ENCODE measurements around the gene CYSTM1.

CYSTM1 gene

GRCh38 chr5:140148508-140148907, 26.5 kb upstream of the CYSTM1 start:
- Histone ChIP-seq H3K4me1 (ENCODE audit: control extremely low read depth in 1 of 4, control insufficient read depth in 4 of 4, insufficient read depth in 4 of 4, low read length in 3 of 4) (peaks cover 0 to 23% (median 16%) of the 10 kb centered on the region in 4 experiments), H3K36me3 (ENCODE audit: control insufficient read depth in 4 of 4, insufficient read depth in 4 of 4, low read length in 3 of 4) (no peaks in the 10 kb centered on the region), H3K9me3 (ENCODE audit: control extremely low read depth in 1 of 5, control insufficient read depth in 4 of 5, insufficient read depth in 2 of 5, low read depth in 1 of 5, low read length in 4 of 5) (no peaks in the 10 kb centered on the region), H3K27me3 (replicated peaks in 2 of 5; ENCODE audit: control insufficient read depth in 4 of 5, insufficient read depth in 5 of 5, low read length in 4 of 5) (peaks cover 2 to 39% (median 24%) of the 10 kb centered on the region in 5 experiments), H3K27ac (ENCODE audit: insufficient read depth in 1 of 2, low read depth in 1 of 2, low read length in 2 of 2, poor library complexity in 1 of 2, severe bottlenecking in 2 of 2) (no peak overlapping the region), H3K4me3 (ENCODE audit: control insufficient read depth in 1 of 7, extremely low read depth in 1 of 7, insufficient read depth in 4 of 7, low read depth in 2 of 7, low read length in 6 of 7) (no peak overlapping the region)
- ChIA-PET CTCF (interaction anchor here (1.5 to 7.6 kb wide), 2 partner anchors 7 to 75 kb away, joined by 3 to 105 read pairs; no protein-coding TSS in a partner anchor), POLR2A (no interaction called here)
- WGBS (ENCODE audit: insufficient coverage): 41% methylated on average over 3 of the region's 6 CpGs
- no peak for DNase-seq

GRCh38 chr5:140150201-140150600, 24.8 kb upstream of the CYSTM1 start:
- ChIA-PET CTCF (interaction anchor here (1.8 to 11.1 kb wide), 3 partner anchors 6 to 73 kb away, joined by 4 to 142 read pairs (median 105); no protein-coding TSS in a partner anchor), POLR2A (no interaction called here)
- no peaks in the 10 kb centered on the region for H3K9me3 ChIP-seq (ENCODE audit: control extremely low read depth in 1 of 5, control insufficient read depth in 4 of 5, insufficient read depth in 2 of 5, low read depth in 1 of 5, low read length in 4 of 5)
- WGBS (ENCODE audit: insufficient coverage): 100% methylated on average over 1 of the region's 2 CpGs
- H3K4me1 ChIP-seq (ENCODE audit: control extremely low read depth in 1 of 4, control insufficient read depth in 4 of 4, insufficient read depth in 4 of 4, low read length in 3 of 4): peaks cover 0 to 23% (median 16%) of the 10 kb centered on the region in 4 experiments
- H3K27ac ChIP-seq (ENCODE audit: insufficient read depth in 1 of 2, low read depth in 1 of 2, low read length in 2 of 2, poor library complexity in 1 of 2, severe bottlenecking in 2 of 2): no peak overlapping the region
- H3K27me3 ChIP-seq (replicated peaks in 2 of 5; ENCODE audit: control insufficient read depth in 4 of 5, insufficient read depth in 5 of 5, low read length in 4 of 5): peaks cover 2 to 35% (median 22%) of the 10 kb centered on the region in 5 experiments
- no peak for DNase-seq
- no peak overlapping the region for H3K4me3 ChIP-seq (ENCODE audit: control insufficient read depth in 1 of 7, extremely low read depth in 1 of 7, insufficient read depth in 4 of 7, low read depth in 2 of 7, low read length in 6 of 7)
- no peaks in the 10 kb centered on the region for H3K36me3 ChIP-seq (ENCODE audit: control insufficient read depth in 4 of 4, insufficient read depth in 4 of 4, low read length in 3 of 4)

- WGBS (ENCODE audit: insufficient coverage): 96% methylated on average over 2 of the region's 7 CpGs
- no peaks in the 10 kb centered on the region for H3K36me3 ChIP-seq (ENCODE audit: control insufficient read depth in 4 of 4, insufficient read depth in 4 of 4, low read length in 3 of 4)
- ChIA-PET CTCF (interaction anchor here (1.3 to 11.1 kb wide), 6 partner anchors 7 to 108 kb away, joined by 3 to 142 read pairs (median 5); partner anchors contain the start of gene NRG2), POLR2A (interaction anchor here (0.6 kb wide), 1 partner anchor 107 kb away, joined by 5 read pairs; no protein-coding TSS in a partner anchor)
- H3K4me1 ChIP-seq (ENCODE audit: control extremely low read depth in 1 of 4, control insufficient read depth in 4 of 4, insufficient read depth in 4 of 4, low read length in 3 of 4): peaks cover 0 to 12% (median 6%) of the 10 kb centered on the region in 4 experiments
- no peak overlapping the region for H3K4me3 ChIP-seq (ENCODE audit: control insufficient read depth in 1 of 7, extremely low read depth in 1 of 7, insufficient read depth in 4 of 7, low read depth in 2 of 7, low read length in 6 of 7)
- H3K27me3 ChIP-seq (replicated peaks in 2 of 5; ENCODE audit: control insufficient read depth in 4 of 5, insufficient read depth in 5 of 5, low read length in 4 of 5): peaks cover 2 to 23% (median 17%) of the 10 kb centered on the region in 5 experiments
- no peak for DNase-seq
- H3K27ac ChIP-seq (ENCODE audit: insufficient read depth in 1 of 2, low read depth in 1 of 2, low read length in 2 of 2, poor library complexity in 1 of 2, severe bottlenecking in 2 of 2): no peak overlapping the region
- no peaks in the 10 kb centered on the region for H3K9me3 ChIP-seq (ENCODE audit: control extremely low read depth in 1 of 5, control insufficient read depth in 4 of 5, insufficient read depth in 2 of 5, low read depth in 1 of 5, low read length in 4 of 5)
These were observed 23.6 kb upstream of the CYSTM1 start for GRCh38 chr5:140151144-140152021.

- peaks cover 0 to 14% (median 9%) of the 10 kb centered on the region in 4 experiments for H3K4me1 ChIP-seq (ENCODE audit: control extremely low read depth in 1 of 4, control insufficient read depth in 4 of 4, insufficient read depth in 4 of 4, low read length in 3 of 4)
- CTCF ChIA-PET: interaction anchor here (0.7 to 11.1 kb wide), 10 partner anchors 8 to 112 kb away, joined by 3 to 142 read pairs (median 4); partner anchors contain the start of gene NRG2
- WGBS (ENCODE audit: insufficient coverage): 82% methylated on average over 18 of the region's 23 CpGs
- DNase-seq: no peak
- H3K36me3 ChIP-seq (ENCODE audit: control insufficient read depth in 4 of 4, insufficient read depth in 4 of 4, low read length in 3 of 4): no peaks in the 10 kb centered on the region
- H3K27ac ChIP-seq (ENCODE audit: insufficient read depth in 1 of 2, low read depth in 1 of 2, low read length in 2 of 2, poor library complexity in 1 of 2, severe bottlenecking in 2 of 2): no peak overlapping the region
- H3K9me3 ChIP-seq (ENCODE audit: control extremely low read depth in 1 of 5, control insufficient read depth in 4 of 5, insufficient read depth in 2 of 5, low read depth in 1 of 5, low read length in 4 of 5): no peaks in the 10 kb centered on the region
- no peak overlapping the region for H3K4me3 ChIP-seq (ENCODE audit: control insufficient read depth in 1 of 7, extremely low read depth in 1 of 7, insufficient read depth in 4 of 7, low read depth in 2 of 7, low read length in 6 of 7)
- POLR2A ChIA-PET: interaction anchor here (0.6 kb wide), 2 partner anchors 11 to 108 kb away, joined by 3 to 5 read pairs; no protein-coding TSS in a partner anchor
- H3K27me3 ChIP-seq (replicated peaks in 2 of 5; ENCODE audit: control insufficient read depth in 4 of 5, insufficient read depth in 5 of 5, low read length in 4 of 5): peaks cover 0 to 14% (median 8%) of the 10 kb centered on the region in 5 experiments
These were observed 22.7 kb upstream of the CYSTM1 start for GRCh38 chr5:140152022-140152999.

- Histone ChIP-seq H3K27ac (ENCODE audit: insufficient read depth in 1 of 2, low read depth in 1 of 2, low read length in 2 of 2, poor library complexity in 1 of 2, severe bottlenecking in 2 of 2) (no peak overlapping the region), H3K9me3 (ENCODE audit: control extremely low read depth in 1 of 5, control insufficient read depth in 4 of 5, insufficient read depth in 2 of 5, low read depth in 1 of 5, low read length in 4 of 5) (no peaks in the 10 kb centered on the region), H3K27me3 (replicated peaks in 2 of 5; ENCODE audit: control insufficient read depth in 4 of 5, insufficient read depth in 5 of 5, low read length in 4 of 5) (peaks cover 0 to 7% (median 0%) of the 10 kb centered on the region in 5 experiments), H3K4me3 (ENCODE audit: control insufficient read depth in 1 of 7, extremely low read depth in 1 of 7, insufficient read depth in 4 of 7, low read depth in 2 of 7, low read length in 6 of 7) (no peak overlapping the region), H3K4me1 (ENCODE audit: control extremely low read depth in 1 of 4, control insufficient read depth in 4 of 4, insufficient read depth in 4 of 4, low read length in 3 of 4) (peaks cover 0 to 17% (median 10%) of the 10 kb centered on the region in 4 experiments), H3K36me3 (ENCODE audit: control insufficient read depth in 4 of 4, insufficient read depth in 4 of 4, low read length in 3 of 4) (no peaks in the 10 kb centered on the region)
- 58% methylated on average over 6 of the region's 7 CpGs for WGBS (ENCODE audit: insufficient coverage)
- ChIA-PET CTCF (interaction anchor here (0.7 to 11.1 kb wide), 8 partner anchors 9 to 365 kb away, joined by 3 to 142 read pairs (median 4); no protein-coding TSS in a partner anchor), POLR2A (no interaction called here)
- DNase-seq: no peak
These were observed 21.7 kb upstream of the CYSTM1 start for GRCh38 chr5:140153255-140153654.

- Histone ChIP-seq H3K36me3 (ENCODE audit: control insufficient read depth in 4 of 4, insufficient read depth in 4 of 4, low read length in 3 of 4) (no peaks in the 10 kb centered on the region), H3K4me1 (ENCODE audit: control extremely low read depth in 1 of 4, control insufficient read depth in 4 of 4, insufficient read depth in 4 of 4, low read length in 3 of 4) (peaks cover 0 to 17% (median 10%) of the 10 kb centered on the region in 4 experiments), H3K27me3 (replicated peaks in 2 of 5; ENCODE audit: control insufficient read depth in 4 of 5, insufficient read depth in 5 of 5, low read length in 4 of 5) (peaks cover 0 to 5% (median 0%) of the 10 kb centered on the region in 5 experiments), H3K4me3 (ENCODE audit: control insufficient read depth in 1 of 7, extremely low read depth in 1 of 7, insufficient read depth in 4 of 7, low read depth in 2 of 7, low read length in 6 of 7) (no peak overlapping the region), H3K27ac (ENCODE audit: insufficient read depth in 1 of 2, low read depth in 1 of 2, low read length in 2 of 2, poor library complexity in 1 of 2, severe bottlenecking in 2 of 2) (no peak overlapping the region), H3K9me3 (ENCODE audit: control extremely low read depth in 1 of 5, control insufficient read depth in 4 of 5, insufficient read depth in 2 of 5, low read depth in 1 of 5, low read length in 4 of 5) (no peaks in the 10 kb centered on the region)
- WGBS (ENCODE audit: insufficient coverage): 86% methylated on average over 8 of the region's 8 CpGs
- CTCF ChIA-PET: interaction anchor here (0.7 to 11.1 kb wide), 5 partner anchors 9 to 366 kb away, joined by 3 to 142 read pairs (median 4); no protein-coding TSS in a partner anchor
- POLR2A ChIA-PET: interaction anchor here (0.6 kb wide), 1 partner anchor 531 kb away, joined by 4 read pairs; no protein-coding TSS in a partner anchor
- DNase-seq: no peak
These were observed 21.1 kb upstream of the CYSTM1 start for GRCh38 chr5:140153905-140154304.

Measured in common myeloid progenitor, CD34-positive (primary cell).